HS-27A (cell line): ENCODE measurements around the gene MLH3.

ENCODE experiments used
- DNase-seq: peaks from one replicate; pipeline ENCODE4 v3.0.0-alpha.2; 2012; ENCODE audit warnings: low read depth, missing footprints

The MLH3 gene

DNA sequence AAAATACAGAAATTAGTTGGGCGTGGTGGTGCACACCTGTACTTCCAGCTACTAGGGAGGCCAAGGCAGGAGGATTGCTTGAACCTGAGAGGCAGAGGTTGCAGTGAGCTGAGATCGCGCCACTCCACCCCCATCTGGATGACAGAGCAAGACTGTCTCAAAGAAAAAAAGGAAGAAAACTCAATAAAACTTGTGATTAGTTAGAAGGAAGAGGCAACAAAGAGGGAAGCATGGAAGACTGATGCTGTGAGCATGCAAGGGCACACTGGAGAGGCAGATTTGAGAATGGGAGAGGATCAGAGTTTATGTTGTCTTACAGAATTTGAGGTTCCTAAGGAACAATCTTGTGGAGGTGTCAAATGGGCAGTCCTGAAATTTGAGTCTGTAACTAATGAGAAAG, 15.4 kb upstream of the MLH3 start:
- DNase-seq = no peak

DNA sequence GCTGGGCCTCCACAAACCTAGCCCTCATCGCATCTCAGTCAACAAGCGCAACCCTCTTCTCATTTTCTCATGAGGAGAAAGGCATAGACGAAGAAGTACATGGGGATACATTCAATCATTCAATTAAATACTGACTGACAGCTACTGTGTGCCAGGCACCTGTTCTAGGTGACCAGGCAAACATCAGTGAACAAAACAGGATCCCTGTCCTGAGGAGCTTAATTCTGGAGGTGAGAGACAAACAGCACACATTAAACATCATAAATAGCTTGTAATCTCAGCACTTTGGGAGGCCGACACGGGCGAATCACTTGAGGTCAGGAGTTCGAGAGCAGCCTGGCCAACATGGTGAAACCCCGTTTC, 12.9 kb upstream of the MLH3 start:
- DNase-seq = no peak

DNA sequence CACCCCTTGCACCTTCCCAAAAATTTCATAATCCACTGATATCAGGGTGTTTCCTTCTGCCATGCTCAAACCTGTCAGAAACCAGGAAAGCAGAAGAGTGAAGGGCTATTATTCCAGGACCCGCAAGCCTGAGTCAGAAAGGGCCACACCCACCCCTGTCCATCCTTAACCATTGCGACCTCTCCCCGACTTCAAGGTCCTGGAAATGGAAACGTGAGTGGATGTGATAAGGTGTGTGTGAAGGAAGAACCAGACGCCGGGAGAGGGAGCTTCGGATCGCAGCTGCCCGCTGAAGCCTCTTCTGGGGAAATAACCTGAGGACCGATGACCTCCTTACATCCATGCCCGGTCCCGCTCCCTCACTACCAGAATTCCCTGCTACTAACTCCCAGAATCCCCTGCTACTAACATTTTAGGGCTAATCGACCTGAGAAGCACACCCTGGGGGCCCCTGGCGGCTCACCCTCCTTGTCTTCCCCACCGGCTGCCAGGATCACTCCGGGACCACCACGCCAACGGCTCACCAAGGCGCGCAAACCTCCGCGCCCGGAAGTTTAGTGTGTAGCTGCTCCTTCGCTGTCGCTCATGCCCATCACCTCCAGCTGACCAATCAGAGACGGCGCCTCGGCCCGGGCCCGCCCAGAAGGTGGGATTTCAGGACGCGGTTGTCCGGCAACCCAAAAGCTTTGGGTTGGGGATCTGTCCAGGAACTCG, 12.4 kb upstream of the MLH3 start, which contains the start of gene ACYP1:
Gene ACYP1, minus strand, starts transcription at position 534 of the 714 bp plus-strand sequence. Its CDS starts 471 bp downstream, at position 63.
- DNase-seq = peak; percentile 73

DNA sequence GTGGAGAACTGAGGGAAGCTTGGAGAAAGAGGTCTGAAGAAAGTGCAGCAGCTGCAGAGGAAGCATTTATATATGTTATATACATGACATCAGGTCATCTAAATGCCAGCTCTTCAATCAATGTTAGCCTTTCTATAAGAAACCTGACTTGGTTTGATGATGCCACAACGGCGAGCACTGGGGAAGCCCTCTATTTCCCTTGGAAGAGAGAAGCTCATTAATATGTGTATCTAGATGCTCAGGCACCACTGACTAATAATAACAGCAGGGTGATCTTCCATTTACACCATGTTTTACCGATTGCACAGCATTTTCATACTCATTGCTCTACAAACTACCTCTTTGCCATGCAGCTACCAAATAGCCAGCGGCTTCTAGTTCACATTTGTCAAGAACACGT, 11.7 kb upstream of the MLH3 start:
- DNase-seq = no peak

DNA sequence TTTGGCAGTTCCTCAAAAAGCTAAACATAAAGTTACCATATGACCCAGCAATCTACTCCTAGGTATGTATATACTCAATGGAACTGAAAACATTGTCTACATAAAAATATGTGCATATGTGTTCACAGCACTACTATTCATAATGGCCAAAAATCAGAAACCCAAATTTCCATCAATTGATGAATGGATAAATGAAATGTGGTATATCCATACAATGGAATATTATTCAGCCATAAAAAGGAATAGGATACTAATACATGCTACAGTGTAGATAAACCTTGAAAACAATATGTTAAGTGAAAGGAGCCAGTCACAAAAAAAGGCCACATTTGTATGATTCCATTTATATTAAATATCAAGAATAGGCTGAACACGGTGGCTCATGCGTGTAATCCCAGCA, 9.2 kb upstream of the MLH3 start:
- DNase-seq = no peak

DNA sequence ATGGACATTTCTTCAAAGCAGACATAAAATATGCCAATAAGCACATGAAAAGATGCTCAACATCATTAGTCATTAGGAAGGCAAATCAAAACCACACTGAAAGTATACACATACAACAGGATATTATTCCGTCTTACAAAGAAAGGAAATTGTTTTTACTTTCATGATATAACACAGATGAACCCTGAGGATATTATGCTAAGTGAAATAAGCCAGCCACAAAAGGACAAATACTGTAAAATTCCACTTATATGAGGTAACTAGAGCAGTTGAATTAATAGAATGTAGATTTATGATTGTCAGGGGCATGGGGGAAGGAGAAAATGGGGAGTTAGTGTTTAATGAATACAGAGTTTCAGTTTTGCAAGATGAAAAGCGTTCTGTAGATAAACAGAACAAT, 8.4 kb upstream of the MLH3 start:
- no peak for DNase-seq

DNA sequence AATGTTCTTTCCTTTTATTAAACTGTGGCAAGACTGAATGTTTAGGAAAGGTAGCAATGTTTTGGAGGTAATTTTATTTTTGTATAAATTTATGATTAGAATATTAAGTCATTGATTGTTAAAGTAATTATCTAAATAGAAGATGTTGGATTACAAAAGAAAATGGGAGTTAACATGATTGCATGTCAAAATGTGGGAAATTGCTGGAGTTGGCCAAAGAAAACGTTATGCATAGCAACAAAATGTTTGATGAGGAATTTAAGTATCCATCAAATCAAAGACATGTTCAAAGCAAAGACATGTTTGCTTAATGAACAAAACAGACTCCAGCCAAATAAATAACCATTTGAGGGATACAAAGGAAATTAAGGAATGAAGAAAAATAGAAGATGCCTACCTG, 3.2 kb upstream of the MLH3 start:
- DNase-seq = no peak

DNA sequence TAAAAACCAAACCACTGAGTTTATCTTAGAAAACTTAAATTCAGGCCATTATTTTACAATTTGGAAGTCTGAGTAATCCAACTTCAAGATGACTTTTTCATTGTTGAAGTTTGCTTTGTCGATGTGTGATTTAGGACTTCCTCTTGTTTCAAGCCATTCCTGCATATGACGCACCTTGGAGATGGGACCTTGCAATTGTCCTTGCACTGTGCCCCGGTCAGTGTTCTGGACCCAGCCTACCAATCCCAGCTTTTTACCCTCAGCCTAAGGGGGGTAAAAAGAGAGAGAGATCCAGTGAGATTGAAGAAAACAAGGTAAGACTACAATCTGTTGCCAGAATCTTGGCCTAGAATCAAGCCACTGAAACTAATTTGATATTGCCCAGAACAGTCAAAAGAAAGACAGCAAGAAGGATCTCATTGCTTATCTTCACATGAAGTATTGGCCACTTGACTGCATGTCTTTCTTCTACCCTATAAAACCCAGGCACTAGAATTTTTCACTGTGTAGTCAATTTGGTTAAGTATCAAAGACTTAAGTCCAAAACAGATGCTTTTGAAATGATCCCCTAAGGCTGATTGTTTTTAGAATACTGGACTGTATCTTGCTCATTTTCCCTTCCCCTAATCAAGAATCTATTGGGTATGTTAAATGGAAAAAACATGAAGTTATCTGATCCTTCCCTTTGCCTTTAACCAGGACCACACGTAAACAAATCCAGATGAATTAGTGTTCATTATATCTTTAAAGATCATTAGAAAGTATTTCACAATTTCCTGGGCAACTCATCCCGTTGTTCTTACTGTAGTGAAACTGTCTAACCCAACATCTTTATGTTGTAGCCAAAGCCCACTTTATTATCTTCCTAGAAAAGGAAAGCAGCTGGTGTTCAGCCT, 2.4 kb upstream of the MLH3 start:
- DNase-seq = no peak

DNA sequence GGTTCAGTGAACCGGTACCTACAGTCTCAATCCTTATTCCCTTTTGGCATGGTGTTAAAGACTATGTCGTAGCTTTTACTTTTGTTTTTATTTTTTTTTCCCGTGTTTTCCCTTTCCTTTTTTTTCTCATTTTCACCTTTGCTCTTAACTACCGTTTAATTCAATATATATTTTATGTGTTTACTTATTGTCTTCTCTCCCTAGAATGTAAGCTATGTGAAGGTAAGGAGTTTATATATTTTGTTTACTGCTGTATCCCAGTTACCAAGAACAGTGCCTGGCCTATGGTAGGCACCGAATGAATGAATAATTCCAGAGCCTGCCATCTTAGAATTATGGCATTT, 261 bp upstream of the MLH3 start:
- DNase-seq = no peak

DNA sequence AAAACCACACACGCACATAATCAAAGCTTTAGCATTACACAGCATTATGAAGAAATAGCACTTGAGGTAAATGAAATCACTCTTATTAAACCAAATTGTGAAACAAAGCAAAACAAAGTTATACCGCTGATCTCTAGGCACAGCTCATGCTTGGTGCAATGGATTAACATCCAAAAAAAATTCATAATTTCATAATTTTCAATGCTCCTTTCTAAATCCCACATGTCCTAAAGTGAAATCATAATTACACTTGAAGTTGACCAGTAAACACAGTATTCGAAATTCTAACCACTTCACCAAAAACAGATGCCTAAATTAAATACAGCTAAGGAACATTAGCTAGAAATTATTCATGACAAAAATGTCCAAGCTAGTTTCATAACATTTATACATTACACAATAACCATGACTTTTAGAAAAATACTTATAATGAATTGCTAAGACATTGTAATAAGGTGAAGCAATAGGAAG, 1.5 kb downstream of the MLH3 start:
- DNase-seq = no peak

DNA sequence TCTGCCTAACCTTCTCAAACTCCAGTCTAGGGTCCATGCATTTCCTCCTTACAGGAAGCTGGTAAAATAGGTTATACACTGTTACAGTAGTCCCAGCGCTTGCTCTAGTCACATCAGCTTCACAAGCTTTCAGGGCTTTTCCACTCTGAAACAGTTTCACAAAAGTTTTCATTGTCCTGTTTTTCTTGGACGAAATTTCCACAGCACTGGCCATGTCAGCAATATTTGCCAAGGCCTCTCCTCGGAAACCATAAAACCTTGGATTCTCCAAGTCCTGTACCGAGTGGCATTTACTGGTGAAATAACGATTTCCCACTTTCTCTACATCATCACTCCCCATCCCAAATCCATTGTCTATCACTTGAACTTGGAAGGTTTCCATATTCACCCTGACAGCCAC, 2.1 kb downstream of the MLH3 start:
- no peak for DNase-seq

DNA sequence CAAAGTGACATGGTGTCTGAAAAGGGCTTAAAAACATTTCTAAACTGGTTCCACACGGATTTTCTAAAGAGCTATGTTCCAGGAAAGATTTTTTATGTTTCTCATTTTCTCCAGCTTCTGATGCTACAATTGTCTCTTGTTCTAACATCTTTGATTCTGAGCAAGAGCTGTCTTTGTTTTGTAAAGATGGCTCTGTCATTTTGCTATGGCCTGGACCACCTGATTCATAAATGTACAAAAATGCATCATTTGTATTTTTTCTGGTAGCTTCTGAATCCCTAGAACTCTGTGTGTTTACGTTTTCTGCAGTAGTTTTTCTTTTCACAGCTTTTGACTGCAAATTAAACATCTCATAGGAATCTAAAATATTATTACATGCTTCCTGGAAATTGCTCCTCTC, 3.2 kb downstream of the MLH3 start:
- no peak for DNase-seq

DNA sequence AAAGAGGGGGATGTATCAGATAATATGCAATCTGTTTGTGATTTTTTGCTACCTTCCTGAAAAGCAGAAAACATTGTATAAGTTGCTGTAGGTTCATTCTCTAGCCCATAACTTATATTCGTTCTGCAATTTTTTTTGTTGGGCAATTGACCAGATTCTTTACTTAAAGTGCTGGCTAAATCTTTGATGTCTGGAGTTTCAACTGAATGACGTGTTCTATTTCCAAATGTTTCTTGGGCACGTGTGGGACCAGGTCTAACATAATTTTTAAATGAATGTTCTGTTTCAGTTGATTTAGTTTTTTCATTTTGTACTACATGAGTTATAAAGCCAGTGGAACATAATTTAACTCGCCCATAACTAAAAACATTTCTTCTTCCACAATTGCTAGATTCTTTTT, 3.8 kb downstream of the MLH3 start:
- DNase-seq = no peak

DNA sequence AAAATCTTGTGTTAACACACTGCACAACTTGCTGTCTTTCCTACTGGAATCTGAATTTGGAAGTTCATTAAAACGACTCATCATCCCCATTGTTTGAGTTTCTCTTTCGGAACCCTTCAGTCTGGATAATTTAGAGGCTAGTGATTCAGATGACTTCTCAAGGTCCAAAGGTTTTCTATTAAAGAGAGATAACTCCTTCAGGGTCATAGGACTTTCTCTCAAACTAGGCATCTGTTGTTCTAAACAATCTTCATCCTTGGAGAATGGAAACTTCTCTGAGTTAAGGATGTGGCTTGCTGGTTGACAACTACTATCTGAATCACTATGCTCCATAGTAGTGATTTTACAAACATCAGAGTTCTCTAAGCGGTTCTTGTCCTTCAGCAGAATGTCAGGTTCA, 4.4 kb downstream of the MLH3 start:
- DNase-seq = no peak

DNA sequence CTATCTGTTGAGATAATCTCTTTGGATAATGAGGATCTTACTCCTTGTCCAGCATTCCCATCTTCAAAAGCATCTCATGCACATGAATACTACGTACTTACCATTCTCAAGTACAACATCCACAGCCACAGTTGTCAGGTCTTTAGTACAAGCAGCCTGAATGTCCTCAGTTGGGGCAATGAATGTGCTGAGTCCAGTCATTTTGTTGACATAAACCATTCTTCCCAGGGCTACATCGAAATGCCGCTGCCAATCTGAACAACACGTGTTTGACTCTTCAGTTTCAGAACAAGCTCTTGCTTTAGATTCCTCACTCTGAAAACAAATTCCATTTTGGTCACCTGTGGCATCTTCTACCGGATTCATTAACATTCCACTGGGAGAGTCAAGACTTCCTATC, 5.0 kb downstream of the MLH3 start:
- no peak for DNase-seq

DNA sequence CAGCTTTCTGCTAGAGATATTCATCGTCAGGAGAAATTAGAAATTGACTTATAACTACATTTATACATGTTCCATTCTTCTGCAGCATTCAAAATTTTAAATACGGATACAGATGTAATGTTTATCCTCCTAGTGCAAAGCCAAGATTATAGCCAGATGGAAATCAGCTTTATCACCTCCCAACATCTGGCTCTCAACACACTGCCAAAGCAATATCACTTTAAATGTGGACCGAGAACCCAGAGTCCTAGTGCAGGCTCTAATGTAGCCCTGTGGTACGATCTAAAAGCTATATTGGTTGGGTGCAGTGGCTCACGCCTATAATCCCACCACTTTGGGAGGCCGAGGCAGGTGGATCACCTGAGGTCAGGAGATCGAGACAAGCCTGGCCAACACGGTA, 6.5 kb downstream of the MLH3 start:
- DNase-seq = no peak

DNA sequence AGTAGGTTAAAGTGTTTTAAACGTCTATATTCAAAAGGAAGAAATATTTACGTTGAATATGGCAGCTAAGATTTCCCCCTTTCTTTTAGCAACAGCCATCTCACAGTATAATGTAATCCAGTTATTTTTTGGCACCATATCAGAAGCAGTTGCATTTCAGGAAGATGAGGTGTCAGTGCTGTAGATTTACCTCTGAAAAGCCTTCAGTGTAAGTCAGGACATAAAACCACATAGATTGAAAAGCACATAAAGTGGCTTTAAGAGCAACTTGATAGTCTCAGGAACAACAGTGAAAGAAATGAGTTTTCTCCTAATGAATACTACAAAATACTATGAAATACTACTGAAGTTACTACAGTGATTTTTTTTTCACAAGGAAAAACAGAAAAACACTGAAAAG, 6.9 kb downstream of the MLH3 start:
- no peak for DNase-seq

DNA sequence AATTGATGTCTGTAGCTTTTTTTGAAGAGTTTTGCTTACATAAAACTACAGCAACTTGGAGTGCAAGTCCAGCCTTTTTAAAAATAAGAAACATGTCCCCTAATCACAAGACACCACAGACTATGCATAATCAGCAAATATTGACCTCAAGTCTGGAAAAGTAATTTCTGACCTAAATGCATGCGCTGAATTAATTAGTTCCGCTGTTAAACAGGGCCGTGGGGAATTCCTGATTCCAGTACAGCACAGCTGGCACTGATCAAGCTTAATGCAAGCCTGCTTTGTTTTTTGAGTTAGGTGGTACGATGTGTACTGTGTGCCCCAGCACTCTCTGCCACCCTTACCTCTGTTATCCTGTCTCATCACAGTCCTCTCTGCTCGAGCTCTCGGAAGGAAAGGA, 9.2 kb downstream of the MLH3 start:
- DNase-seq = no peak

DNA sequence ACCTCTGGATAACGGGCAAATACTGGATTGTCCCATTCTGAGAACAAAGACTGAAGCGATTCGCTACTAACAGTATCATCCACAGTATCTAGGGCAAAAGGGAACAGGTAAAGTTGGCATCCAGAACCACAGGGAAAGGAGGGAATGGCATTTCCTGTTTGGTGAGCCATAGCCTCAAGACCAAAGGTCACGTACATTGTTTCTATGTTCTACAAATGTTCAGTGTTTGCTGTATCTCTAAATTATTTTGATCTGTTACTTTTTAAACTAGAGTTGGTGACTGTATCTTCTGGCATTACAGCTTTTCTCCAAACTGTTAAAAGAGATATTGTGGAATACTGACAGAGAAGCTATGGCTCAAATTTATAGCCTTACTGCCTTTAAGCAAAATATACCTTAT, 9.7 kb downstream of the MLH3 start:
- DNase-seq = no peak

DNA sequence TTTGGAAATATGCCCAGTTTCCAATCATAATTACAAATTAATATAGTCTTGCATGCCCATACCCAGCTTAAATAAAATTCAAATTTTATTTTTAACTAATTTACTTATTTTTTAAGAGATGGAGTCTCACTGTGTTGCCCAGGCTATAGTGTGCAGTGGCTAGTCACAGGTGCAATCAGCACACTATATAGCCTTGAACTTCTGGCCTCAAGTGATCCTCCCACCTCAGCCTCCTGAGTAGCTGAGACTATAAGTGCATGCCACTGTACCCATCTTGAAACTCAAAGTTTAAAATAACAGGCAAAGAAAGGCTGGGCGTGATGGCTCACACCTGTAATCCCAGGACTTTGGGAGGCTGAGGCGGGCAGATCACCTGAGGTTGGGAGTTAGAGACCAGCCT, 10.3 kb downstream of the MLH3 start:
- DNase-seq = no peak

DNA sequence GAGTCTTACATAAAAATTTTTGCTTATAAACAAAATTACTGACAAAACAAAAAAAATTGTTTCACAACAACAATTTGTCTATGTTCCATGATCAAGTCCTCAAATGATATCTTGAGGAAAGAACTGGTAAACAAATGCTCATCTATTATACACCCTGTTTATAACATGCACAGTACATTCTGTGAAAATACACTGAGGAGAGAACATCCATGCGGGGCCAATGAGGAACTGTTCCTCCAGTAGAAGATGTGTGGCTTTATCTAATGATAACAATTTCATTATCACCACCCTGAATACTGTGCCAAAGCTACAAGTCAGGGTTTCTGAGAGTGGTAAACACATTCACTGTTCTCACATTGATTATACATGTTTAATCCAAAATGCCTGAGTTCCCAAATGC, 10.8 kb downstream of the MLH3 start:
- no peak for DNase-seq

DNA sequence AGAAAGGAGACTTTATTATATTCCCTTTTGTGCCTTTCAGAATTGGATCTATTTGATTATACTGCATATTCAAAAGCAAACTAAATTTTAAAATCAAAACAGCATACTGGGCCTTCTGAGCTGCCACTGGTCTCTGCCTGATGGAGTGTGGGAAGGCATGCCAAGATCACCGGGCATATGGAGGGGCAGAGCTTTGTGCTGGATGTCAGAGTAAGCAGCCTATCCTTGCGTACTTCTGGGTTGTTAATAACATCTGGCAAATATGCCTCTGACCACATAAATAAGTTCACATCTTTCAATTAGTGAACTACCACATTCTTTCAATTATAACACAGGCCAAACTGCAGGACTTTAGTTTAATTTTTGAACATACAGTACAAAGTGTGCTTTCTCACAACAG, 18.3 kb downstream of the MLH3 start:
- no peak for DNase-seq

DNA sequence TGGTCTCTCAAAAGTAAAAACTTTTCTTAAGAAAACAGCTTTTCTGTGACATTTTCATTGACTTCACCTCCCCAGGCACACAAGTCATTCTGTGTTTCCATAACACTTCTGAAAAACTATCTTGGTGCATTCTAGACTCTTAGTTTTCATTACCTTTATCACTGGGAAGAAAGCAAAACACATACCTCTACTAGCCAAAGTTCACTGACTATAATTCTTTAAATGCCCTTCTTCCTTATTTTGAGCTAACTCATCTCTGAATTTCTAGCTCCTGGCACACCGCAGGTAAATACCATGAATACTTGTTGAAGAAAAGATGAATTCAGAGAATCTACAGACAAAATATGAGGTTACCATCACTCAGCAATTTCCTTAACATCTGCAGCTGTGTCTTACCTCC, 21.1 kb downstream of the MLH3 start:
- DNase-seq = no peak

DNA sequence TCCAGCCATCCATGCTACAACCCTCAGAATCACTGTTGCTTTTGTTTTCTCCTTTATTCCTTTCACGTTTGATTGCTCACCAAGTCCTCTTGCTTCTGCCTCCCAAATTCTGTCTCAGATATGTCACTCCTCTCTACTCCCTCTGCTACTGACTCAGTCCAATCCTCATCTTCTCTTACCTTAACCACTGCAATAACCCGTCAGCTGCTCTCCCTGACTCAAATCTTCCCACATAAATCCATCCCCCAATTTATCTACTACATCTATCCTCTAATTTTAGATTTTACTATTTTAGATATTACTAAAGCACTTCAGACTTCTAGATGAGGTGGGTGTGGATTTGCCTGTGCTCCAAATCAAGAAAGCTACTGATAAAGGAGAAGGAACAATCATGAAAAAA, 25.4 kb downstream of the MLH3 start:
- no peak for DNase-seq
